Vagina (tissue), 2 donors: ENCODE results near the gene CFAP45.

Experiments
- CTCF ChIP-seq, 3 experiments: fragments of 450-650 bp in 2 of 3; fragments of 200-600 bp in 1 of 3; sonication (generic) in 1 of 3; IDR thresholded peaks; one replicate each; pipeline ENCODE4 v1.5.1; 2017 to 2019; ENCODE audit warnings: antibody characterized with exemption in 3 of 3, mild to moderate bottlenecking in 2 of 3, moderate library complexity in 2 of 3
- POLR2A ChIP-seq, 2 donors: fragments of 450-650 bp; IDR thresholded peaks; one replicate each; pipeline ENCODE4 v1.6.1; 2017; ENCODE audit warnings: antibody characterized with exemption in 2 of 2, mild to moderate bottlenecking in 2 of 2, moderate library complexity in 2 of 2
- POLR2AphosphoS5 ChIP-seq, 2 donors: sonication (generic); formaldehyde crosslinking; IDR thresholded peaks; one replicate each; pipeline ENCODE4 v1.9.0; 2017; ENCODE audit warnings: antibody characterized with exemption in 2 of 2, mild to moderate bottlenecking in 2 of 2, low read depth in 1 of 2; ENCODE audit not compliant: insufficient read depth in 1 of 2

- no peak for TF ChIP-seq CTCF (IDR thresholded peaks at IDR 0.05)
- TF ChIP-seq POLR2A (IDR thresholded peaks at IDR 0.05), result no peak
- TF ChIP-seq POLR2AphosphoS5 (IDR thresholded peaks at IDR 0.05; ENCODE audit: insufficient read depth in 1 of 2, low read depth in 1 of 2), result no peak
Observed at GRCh38 chr1:159839116-159839849, 60.7 kb downstream of the CFAP45 start.
